ENCODE measurements around the gene CD9. TPM values are rescaled to one million over a fixed set of nuclear protein-coding genes. Genes with fewer than 3 reads are reported as not detected.

CD9 gene
- total RNA-seq, 6 donors from 2014 or later = 96.4 to 716 (median 484) TPM

DNA sequence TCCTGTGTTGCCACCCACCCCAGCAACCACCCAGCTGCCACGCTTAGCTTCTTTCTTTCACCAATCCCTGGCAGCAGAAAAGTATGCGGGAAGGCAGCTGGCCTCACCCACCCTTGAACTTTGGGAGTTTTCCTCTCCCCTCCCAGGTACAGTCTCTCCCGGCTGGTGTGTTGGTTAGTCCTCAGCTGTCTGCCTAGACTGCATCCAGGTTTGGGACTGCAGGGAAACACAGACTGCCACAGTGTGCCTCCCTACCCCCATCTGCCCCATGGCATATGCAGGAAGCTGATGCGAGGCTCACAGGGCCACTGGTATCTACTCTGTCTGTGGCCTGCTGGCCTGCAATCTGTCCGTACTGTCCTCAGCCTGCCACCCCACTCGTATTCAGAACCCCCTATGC is 2.1 kb downstream of the CD9 start:
- Histone ChIP-seq H3K9me3 (no peaks in the 10 kb centered on the region), H3K27ac (peak overlapping the region; percentile 91 to 93 (median 92)), H3K27me3 (peaks cover 0 to 8% (median 0%) of the 10 kb centered on the region in 4 donors), H3K4me3 (peak overlapping the region in 3 of 4 donors; percentile 56 to 67 (median 65)), H3K4me1 (peaks cover 29 to 88% (median 72%) of the 10 kb centered on the region in 4 donors), H3K36me3 (no peaks in the 10 kb centered on the region)
- ATAC-seq (ENCODE audit: low FRiP score in 2 of 2) (no peak), DNase-seq (peak in 1 of 2 donors; percentile 45)
- TF ChIP-seq POLR2A (IDR thresholded peaks at IDR 0.05) = peak in 2 of 4 donors; percentile 33 to 64
- no peak for TF ChIP-seq EP300 (IDR thresholded peaks at IDR 0.05)
- TF ChIP-seq POLR2AphosphoS5 (IDR thresholded peaks at IDR 0.05) = peak in 1 of 2 donors; percentile 23
- WGBS, 2 donors = 62 to 71% methylated on average over 4 to 6 of the region's 6 CpGs

- no peak for TF ChIP-seq EP300 (IDR thresholded peaks at IDR 0.05)
- Histone ChIP-seq H3K4me3 (peak overlapping the region in 3 of 4 donors; percentile 56 to 67 (median 65)), H3K4me1 (peaks cover 29 to 93% (median 75%) of the 10 kb centered on the region in 4 donors), H3K27ac (peak overlapping the region; percentile 91 to 93 (median 92)), H3K27me3 (peaks cover 0 to 8% (median 0%) of the 10 kb centered on the region in 4 donors), H3K36me3 (no peaks in the 10 kb centered on the region), H3K9me3 (no peaks in the 10 kb centered on the region)
- ATAC-seq (ENCODE audit: low FRiP score in 2 of 2) (no peak), DNase-seq (no peak)
- WGBS, 2 donors = 73 to 87% methylated on average over 3 of the region's 3 CpGs
Observed at GRCh38 chr12:6202846-6203245, 2.6 kb downstream of the CD9 start.

- H3K4me3 ChIP-seq = peak overlapping the region in 1 of 4 donors; percentile 65
- H3K36me3 ChIP-seq = no peaks in the 10 kb centered on the region
- peak overlapping the region; percentile 5 to 93 (median 92) for H3K27ac ChIP-seq
- 68 to 96% methylated on average over 2 to 3 of the region's 3 CpGs for WGBS, 2 donors
- H3K9me3 ChIP-seq = no peaks in the 10 kb centered on the region
- peaks cover 0 to 8% (median 0%) of the 10 kb centered on the region in 4 donors for H3K27me3 ChIP-seq
- H3K4me1 ChIP-seq = peaks cover 29 to 93% (median 78%) of the 10 kb centered on the region in 4 donors
- ATAC-seq (ENCODE audit: low FRiP score in 2 of 2) (no peak), DNase-seq (no peak)
- no peak for TF ChIP-seq EP300 (IDR thresholded peaks at IDR 0.05)
- TF ChIP-seq, protein P1, sequence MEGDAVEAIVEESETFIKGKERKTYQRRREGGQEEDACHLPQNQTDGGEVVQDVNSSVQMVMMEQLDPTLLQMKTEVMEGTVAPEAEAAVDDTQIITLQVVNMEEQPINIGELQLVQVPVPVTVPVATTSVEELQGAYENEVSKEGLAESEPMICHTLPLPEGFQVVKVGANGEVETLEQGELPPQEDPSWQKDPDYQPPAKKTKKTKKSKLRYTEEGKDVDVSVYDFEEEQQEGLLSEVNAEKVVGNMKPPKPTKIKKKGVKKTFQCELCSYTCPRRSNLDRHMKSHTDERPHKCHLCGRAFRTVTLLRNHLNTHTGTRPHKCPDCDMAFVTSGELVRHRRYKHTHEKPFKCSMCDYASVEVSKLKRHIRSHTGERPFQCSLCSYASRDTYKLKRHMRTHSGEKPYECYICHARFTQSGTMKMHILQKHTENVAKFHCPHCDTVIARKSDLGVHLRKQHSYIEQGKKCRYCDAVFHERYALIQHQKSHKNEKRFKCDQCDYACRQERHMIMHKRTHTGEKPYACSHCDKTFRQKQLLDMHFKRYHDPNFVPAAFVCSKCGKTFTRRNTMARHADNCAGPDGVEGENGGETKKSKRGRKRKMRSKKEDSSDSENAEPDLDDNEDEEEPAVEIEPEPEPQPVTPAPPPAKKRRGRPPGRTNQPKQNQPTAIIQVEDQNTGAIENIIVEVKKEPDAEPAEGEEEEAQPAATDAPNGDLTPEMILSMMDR (IDR thresholded peaks at IDR 0.05) = no peak
- no peak for TF ChIP-seq POLR2A (IDR thresholded peaks at IDR 0.05)
- TF ChIP-seq POLR2AphosphoS5 (IDR thresholded peaks at IDR 0.05) = no peak
Observed at GRCh38 chr12:6203601-6204000, 3.4 kb downstream of the CD9 start.

- DNase-seq (no peak), ATAC-seq (ENCODE audit: low FRiP score in 2 of 2) (no peak)
- peak overlapping the region; percentile 20 to 92 (median 82) for H3K27ac ChIP-seq
- H3K4me3 ChIP-seq = no peak overlapping the region
- peaks cover 0 to 8% (median 0%) of the 10 kb centered on the region in 4 donors for H3K27me3 ChIP-seq
- 66 to 76% methylated on average over 5 of the region's 5 CpGs for whole genome bisulfite sequencing, 2 donors
- no peaks in the 10 kb centered on the region for H3K9me3 ChIP-seq
- H3K4me1 ChIP-seq = peaks cover 23 to 88% (median 79%) of the 10 kb centered on the region in 4 donors
- TF ChIP-seq POLR2AphosphoS5 (IDR thresholded peaks at IDR 0.05) (no peak), EP300 (IDR thresholded peaks at IDR 0.05) (no peak), POLR2A (IDR thresholded peaks at IDR 0.05) (no peak)
- TF ChIP-seq, protein P1 (IDR thresholded peaks at IDR 0.05) = no peak
- peaks cover 0 to 7% (median 0%) of the 10 kb centered on the region in 4 donors for H3K36me3 ChIP-seq
Observed at GRCh38 chr12:6204533-6205143, 4.4 kb downstream of the CD9 start.

- TF ChIP-seq POLR2AphosphoS5 (IDR thresholded peaks at IDR 0.05) (no peak), POLR2A (IDR thresholded peaks at IDR 0.05) (no peak), EP300 (IDR thresholded peaks at IDR 0.05) (no peak)
- TF ChIP-seq, protein P1 (IDR thresholded peaks at IDR 0.05) = no peak
Observed at GRCh38 chr12:6205144-6205539, 4.9 kb downstream of the CD9 start.

More at GRCh38 chr12:6205144-6205539, 4.9 kb downstream of the CD9 start:
- Histone ChIP-seq H3K27ac (peak overlapping the region; percentile 20 to 92 (median 55)), H3K4me3 (no peak overlapping the region), H3K4me1 (peaks cover 26 to 89% (median 84%) of the 10 kb centered on the region in 4 donors), H3K9me3 (no peaks in the 10 kb centered on the region), H3K36me3 (peaks cover 0 to 7% (median 0%) of the 10 kb centered on the region in 4 donors), H3K27me3 (peaks cover 0 to 8% (median 0%) of the 10 kb centered on the region in 4 donors)
- 29 to 31% methylated on average over 6 to 8 of the region's 8 CpGs for WGBS, 2 donors
- DNase-seq (no peak), ATAC-seq (ENCODE audit: low FRiP score in 2 of 2) (no peak)
